ENCODE data around the gene AP2B1. TPM values are rescaled to one million over a fixed set of nuclear protein-coding genes. Genes with fewer than 3 reads are reported as not detected.

Gene AP2B1
- total and polyA plus RNA-seq, 9 of the 15 experiments (the other 6 are each of a cell fraction or from before 2014, with no cell fraction given) = 60.1 to 287 (median 105) TPM

GRCh38 chr17:35546487-35546886 is 40.6 kb upstream of the AP2B1 start:
- ChIA-PET CTCF (ENCODE audit: low intra/inter-chr PET ratio) (no interaction called here), POLR2A (no interaction called here)
- peaks cover 0 to under 1% of the 10 kb centered on the region in 2 experiments; a peak in 1 of 5 replicates for H3K4me1 ChIP-seq (replicated peaks in 1 of 2; ENCODE audit: control insufficient read depth in 2 of 2, insufficient read depth in 2 of 2, low read length in 2 of 2)
- H4K20me1 ChIP-seq (replicated peaks; ENCODE audit: control insufficient read depth, insufficient read depth, low read length) = no peaks in the 10 kb centered on the region
- H3K9me3 ChIP-seq (replicated peaks; ENCODE audit: control insufficient read depth, insufficient read depth, low read depth, low read length) = no peaks in the 10 kb centered on the region
- no peak overlapping the region for H2AFZ ChIP-seq (ENCODE audit: low read depth, low read length)
- TF ChIP-seq THRB (CRISPR knock-in tag; conservative IDR thresholded peaks at IDR 0.05) (no peak), EZH2 (IDR thresholded peaks at IDR 0.05; ENCODE audit: borderline replicate concordance, low read depth, low read length) (no peak), TEAD2 (tag; IDR thresholded peaks at IDR 0.05) (no peak), ETS2 (tag; IDR thresholded peaks at IDR 0.05; ENCODE audit: borderline replicate concordance, poor library complexity, severe bottlenecking) (no peak), NR3C1 (CRISPR knock-in tag; IDR thresholded peaks at IDR 0.05) (no peak), SP1 (CRISPR knock-in tag; IDR thresholded peaks at IDR 0.05) (no peak)
- no peaks in the 10 kb centered on the region for H3K27me3 ChIP-seq (ENCODE audit: control insufficient read depth in 2 of 2, insufficient read depth in 2 of 2, low read length in 2 of 2)
- no peak overlapping the region for H3K9ac ChIP-seq (ENCODE audit: insufficient read depth in 1 of 2, low read depth in 2 of 2, low read length in 2 of 2)
- no peaks in the 10 kb centered on the region for H3K79me2 ChIP-seq (ENCODE audit: control insufficient read depth, insufficient read depth, low read length)
- FAIRE-seq (no peak), ATAC-seq (no peak), DNase-seq (ENCODE audit: extremely low read depth in 1 of 4, low spot score in 3 of 4) (no peak)
- WGBS (ENCODE audit: insufficient coverage, low coverage, missing lambda C conversion rate) = 57% methylated on average over 1 of the region's 1 CpG
- H3K4me2 ChIP-seq (ENCODE audit: insufficient read depth, low read length) = no peak overlapping the region
- H3K9me1 ChIP-seq (ENCODE audit: control insufficient read depth, insufficient read depth, low read length) = no peaks in the 10 kb centered on the region
- no peak overlapping the region for H3K4me3 ChIP-seq
- in situ Hi-C loops (cut with MboI) = no loop called here
- no TSS peak for BruUV-seq (replicated peaks)
- no peaks in the 10 kb centered on the region; the same call in 2 of the 3 replicates for H3K36me3 ChIP-seq (ENCODE audit: control insufficient read depth, insufficient read depth, low read length)
- no peak overlapping the region for H3K27ac ChIP-seq (ENCODE audit: extremely low read depth, low read depth, low read length)
- intact Hi-C loops (cut with micrococcal nuclease) = no loop called here

Measured in K562 (cell line).